DMS153 treated with DMSO at 0.1 percent for 48 hours (cell line): ENCODE results near the gene ARID2.

ENCODE experiments used
- DNase-seq: peaks from one replicate; lab custom pipeline; 2025; ENCODE audit not compliant: unreplicated experiment; lab: John Stamatoyannopoulos, UW

The ARID2 gene

GRCh38 chr12:45763381-45763780 is 33.9 kb downstream of the ARID2 start:
- no peak for DNase-seq

GRCh38 chr12:45768194-45768593 is 38.7 kb downstream of the ARID2 start:
- no peak for DNase-seq

DNA sequence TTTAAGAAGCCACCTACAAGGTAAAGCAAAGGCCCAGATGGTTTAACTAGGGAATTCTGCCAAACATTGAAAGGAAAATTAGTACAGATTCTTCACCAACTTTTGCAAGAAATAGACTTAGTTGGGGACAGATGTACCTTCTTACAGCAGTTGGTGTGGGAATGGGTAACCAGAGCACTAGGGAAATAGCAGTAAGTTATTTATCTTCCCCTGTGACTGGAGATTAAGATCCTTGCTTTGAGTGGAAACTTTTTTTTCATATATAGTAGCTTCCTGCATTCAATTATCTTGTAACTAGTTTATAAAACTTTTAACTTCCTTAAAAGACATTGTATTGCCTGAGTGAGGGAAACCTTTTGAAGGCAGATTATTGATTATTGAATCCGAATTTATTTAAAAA is 44.2 kb downstream of the ARID2 start:
- no peak for DNase-seq

DNA sequence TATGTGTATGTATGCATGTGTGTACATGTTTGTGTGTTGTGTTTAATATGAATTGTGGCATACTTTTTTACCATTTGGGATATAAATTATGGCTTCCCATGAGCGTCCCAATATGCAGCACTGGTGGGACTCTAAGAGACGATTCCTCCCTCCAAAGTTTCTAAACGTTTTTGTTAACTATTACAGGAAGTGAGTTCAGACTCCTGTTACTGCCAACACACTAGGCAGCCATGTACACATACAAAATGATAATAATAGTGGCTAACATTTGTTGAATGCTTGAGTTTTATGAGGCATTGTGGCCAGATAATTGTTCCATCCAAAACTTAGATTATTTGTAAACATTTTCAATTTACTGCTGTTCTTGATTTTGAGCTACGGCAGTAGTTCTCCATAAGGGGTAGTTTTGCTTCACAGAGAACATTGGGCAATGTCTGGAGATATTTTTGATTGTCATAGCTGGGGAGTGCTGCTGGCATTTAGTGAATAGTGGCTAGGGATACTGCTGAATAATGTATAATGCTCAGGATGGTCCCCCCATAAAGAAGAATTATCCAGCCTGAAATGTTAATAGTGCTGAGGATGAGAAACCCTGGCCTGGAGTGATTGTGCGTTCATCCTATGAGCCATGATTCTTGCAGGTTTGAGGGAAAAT is 45.1 kb downstream of the ARID2 start:
- DNase-seq: no peak

GRCh38 chr12:45775465-45775864 is 46.0 kb downstream of the ARID2 start:
- no peak for DNase-seq

DNA sequence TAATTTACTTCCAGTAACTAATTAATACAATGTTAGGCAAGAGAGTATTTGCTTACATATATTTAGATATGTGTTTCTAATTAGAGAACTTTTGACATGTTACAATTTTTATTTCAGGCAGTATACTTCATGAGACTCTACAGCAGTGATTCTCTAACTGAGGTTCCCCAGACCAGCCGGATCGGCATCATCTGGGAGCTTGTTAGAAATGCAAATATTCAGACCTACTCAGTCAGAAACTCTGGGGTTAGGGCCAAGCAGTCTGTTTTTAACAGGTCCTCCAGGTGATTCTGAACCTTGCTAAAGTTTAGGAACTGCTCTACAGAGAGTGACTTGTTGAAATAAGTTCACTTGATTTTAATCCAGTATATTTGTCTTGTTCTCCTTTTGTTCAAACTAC is 46.5 kb downstream of the ARID2 start:
- DNase-seq: no peak

GRCh38 chr12:45779936-45780335 is 50.4 kb downstream of the ARID2 start:
- DNase-seq: no peak

DNA sequence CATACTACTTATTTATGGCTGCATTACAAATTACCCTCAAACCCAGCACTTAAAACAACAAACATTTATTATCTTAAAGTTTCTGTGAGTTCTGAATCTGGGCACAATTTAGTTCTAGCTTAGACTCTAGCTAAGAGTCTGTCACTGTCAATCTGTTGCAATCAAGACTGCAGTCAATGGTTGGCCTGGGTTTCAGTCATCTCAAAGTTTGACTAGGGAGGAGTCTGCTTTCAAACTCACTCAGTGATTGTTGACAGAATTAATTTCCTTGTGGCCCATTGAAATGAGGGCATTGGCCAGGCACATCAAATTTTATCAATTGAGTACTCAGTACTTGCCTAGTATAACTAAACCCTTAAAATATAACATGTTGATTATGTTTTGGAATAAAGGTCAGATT is 51.6 kb downstream of the ARID2 start:
- DNase-seq: no peak

DNA sequence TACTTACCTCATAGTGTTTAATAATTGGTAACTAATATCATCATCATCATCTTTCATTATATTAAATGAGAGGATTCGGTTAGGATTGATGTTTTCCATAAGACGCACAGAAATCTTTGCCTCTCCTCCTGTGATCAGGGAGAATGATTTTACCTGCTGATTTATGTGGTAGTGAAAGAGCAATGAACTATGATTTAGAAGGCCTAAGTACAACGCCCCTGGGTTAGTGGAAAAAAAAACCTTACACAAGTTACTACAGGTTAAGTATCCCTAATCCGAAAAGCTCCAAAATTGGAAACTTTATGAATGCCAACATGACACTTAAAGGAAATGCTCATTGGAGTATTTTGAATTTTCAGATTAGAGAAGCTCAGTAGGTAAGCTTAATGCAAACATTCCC is 55.8 kb downstream of the ARID2 start:
- DNase-seq: no peak

DNA sequence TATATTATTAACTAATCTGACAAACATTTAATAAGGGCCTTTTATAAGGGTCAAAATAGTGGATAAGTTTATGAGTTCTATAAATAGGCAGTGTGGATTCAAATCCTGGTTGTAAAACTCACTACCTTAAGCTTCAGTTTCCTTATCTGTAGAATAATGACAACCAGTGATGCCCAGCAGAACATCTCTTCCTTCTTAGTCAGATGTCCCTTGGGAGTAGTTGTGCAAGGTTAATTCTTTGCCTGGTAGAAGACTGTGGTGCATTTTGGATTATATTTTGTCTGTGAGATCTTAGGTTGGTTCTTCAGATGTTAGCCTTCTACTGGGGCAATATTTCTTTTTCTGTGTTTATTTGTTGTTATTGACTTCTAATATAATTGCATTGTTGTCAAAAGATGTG is 59.5 kb downstream of the ARID2 start:
- no peak for DNase-seq

DNA sequence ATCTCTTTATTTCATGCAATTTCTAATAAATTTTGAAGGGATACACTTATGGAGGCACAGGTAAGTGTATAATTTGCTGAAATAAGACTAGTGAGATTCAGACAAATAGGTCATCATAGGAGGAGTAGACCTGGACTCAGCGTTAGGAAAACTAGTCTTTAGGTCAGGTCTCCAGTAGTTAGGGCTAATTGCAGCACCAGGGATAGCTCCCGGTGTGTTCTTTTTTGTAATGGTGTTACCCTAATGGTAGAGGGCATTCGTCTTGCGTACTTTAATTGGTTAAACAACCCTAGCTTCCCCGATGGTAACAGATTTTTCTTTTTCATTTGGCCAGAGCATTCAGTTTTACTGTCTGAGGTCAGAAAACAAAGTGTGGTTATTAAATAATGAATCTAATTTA is 64.9 kb downstream of the ARID2 start:
- no peak for DNase-seq

- no peak for DNase-seq
Observed at GRCh38 chr12:45801625-45802024, 72.1 kb downstream of the ARID2 start.

DNA sequence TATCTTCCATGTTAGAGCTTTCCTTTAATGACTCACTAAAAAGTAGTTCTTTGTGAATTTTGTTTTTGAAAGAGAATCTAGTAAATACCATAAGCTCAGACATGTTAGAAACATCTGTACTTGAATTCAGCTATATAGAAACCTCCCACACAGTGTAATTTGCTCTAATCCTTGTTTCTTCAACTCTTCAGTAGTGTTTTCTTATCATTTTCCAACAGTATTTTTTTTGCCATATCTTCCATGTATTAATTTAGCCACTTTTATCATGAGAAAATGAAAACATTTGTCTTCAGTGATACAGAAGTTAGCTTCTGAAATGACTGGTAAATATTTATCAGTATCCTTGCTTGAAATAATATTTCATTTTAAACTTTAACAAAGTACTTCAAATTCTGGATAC is 73.6 kb downstream of the ARID2 start:
- no peak for DNase-seq

- no peak for DNase-seq
Observed at GRCh38 chr12:45816652-45817051, 87.1 kb downstream of the ARID2 start.

DNA sequence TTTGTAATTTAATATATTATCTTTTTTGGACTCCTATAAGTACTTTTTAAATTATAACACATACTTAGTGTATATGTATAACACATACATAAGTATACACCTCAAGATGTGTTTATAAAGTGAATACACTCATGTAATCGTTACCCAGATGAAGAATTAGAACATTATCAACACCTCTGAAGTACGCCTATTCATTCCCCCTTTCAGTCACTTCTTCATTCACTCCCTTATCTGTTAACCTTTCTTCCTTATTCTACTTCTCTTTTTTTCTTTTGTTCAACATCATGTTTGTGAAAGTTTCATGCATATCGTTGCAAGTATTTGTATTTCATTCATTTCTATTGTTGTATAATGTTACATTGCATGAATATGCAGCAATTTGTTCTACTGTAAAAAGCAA is 98.5 kb downstream of the ARID2 start:
- no peak for DNase-seq

DNA sequence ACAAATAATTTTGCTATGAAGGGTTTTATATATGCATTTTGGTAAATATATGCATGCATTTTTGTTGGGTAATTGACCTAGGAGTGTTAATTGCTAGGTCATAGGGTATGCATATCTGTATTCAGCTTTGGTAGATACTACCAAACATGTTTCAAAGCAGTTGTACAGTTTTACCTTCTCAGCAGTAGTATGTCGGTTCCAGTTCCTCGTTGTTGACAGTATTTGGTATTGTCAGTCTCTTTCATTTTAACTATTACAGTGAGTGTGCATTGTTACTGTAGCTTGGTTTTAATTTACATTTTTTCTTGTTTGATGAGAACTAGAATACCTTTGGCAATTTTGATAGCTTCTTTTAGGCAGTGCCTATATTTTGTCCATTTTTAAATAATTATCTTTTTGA is 98.9 kb downstream of the ARID2 start:
- DNase-seq: no peak

DNA sequence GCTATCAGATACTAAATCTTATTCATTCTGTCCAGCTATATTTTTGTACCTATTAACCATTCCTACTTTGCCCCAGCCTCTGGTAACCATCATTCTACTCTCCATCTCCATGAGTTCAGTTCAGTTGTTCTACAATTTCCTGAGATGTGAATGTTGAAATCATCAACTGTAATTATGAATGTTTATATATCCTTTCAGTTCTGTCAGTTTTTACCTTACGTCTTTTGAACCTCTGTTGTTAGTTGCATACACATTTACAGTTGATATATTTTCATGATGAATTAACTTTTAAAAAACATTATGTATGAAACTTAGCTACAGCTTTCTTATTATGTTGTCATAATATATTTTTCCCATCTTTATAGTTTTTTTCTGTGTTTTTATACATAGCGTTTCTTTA is 102.1 kb downstream of the ARID2 start:
- no peak for DNase-seq

- no peak for DNase-seq
Observed at GRCh38 chr12:45833401-45833800, 103.9 kb downstream of the ARID2 start.

DNA sequence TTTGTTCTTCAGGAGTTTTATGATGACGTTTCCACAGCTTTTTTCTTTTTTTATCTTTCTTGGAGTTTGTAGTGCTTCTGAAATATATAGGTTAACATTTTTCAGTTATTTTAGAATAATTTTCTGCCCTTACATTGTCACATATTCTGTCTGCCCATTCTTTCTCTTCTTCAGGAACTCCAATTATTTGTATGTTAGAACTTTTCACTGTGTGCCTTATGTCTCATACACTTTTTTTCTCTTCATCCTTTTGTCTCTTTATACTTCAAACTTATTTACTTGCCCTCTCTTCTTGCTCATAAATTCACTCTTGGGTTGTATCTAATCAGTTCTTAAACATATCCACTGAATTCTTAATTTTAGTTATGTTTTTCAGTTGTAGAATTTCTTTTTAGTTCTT is 105.3 kb downstream of the ARID2 start:
- DNase-seq: no peak

DNA sequence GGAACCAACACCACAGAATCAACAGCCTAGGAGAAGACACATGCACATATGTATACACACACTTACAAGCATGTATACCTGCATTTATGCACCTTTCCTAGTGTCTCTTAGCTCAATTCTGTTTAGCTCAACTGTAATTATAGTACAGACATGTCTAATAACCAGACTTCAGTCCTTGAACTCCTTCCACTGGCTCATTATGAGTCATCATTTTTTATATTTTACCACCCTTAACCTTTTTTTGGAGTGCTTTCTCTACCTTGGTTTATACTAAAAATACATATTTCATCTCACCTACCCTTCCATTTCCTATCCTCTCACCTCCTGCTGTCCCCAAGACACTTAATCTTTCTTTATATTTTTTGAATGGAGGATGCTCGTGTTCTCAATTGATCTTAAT is 110.4 kb downstream of the ARID2 start:
- no peak for DNase-seq

DNA sequence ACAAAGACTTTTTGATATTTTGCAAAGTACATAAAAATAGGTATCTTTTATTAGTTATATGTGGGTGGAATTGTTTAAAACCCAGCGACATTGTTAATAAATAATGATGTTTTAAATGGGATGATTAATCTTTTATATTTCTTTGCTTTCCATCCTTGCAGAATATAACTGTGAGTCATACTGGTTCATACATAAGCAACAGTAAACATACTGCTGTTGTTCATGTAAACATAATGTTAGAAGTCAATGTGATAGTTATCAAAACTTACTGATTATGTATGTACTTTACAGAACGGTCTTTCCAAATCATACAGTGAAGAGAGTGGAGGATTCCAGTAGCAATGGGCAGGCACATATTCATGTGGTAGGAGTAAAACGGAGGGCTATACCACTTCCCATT is 119.8 kb downstream of the ARID2 start:
- DNase-seq: no peak

- DNase-seq: no peak
Observed at GRCh38 chr12:45850302-45850701, 120.8 kb downstream of the ARID2 start.

DNA sequence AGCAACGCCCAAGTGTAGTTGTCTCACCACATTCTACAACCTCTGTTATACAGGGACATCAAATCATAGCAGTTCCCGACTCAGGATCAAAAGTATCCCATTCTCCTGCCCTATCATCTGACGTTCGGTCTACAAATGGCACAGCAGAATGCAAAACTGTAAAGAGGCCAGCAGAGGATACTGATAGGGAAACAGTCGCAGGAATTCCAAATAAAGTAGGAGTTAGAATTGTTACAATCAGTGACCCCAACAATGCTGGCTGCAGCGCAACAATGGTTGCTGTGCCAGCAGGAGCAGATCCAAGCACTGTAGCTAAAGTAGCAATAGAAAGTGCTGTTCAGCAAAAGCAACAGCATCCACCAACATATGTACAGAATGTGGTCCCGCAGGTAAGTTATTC is 123.0 kb downstream of the ARID2 start:
- no peak for DNase-seq

DNA sequence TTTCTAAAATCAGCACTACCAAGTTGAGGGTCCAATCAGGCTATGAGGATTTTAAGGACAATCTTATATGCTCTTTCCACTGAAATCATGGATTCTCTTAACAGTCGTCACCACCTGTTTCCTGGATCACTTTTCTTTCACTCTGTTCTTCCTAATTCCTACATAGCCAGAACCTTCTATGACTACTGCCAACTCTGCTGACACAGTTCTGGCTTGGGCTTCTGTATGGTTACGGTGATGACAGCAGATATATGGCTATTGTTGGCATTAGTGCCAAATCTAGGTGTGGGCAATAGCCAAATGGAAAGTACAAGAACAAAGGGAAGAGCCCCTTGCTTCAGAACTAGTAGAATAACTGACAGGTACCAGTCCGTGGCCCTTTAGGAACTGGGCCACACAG is 124.0 kb downstream of the ARID2 start:
- DNase-seq: no peak
